Measurements from ENCODE around the gene SLC16A3.

The SLC16A3 gene

DNA sequence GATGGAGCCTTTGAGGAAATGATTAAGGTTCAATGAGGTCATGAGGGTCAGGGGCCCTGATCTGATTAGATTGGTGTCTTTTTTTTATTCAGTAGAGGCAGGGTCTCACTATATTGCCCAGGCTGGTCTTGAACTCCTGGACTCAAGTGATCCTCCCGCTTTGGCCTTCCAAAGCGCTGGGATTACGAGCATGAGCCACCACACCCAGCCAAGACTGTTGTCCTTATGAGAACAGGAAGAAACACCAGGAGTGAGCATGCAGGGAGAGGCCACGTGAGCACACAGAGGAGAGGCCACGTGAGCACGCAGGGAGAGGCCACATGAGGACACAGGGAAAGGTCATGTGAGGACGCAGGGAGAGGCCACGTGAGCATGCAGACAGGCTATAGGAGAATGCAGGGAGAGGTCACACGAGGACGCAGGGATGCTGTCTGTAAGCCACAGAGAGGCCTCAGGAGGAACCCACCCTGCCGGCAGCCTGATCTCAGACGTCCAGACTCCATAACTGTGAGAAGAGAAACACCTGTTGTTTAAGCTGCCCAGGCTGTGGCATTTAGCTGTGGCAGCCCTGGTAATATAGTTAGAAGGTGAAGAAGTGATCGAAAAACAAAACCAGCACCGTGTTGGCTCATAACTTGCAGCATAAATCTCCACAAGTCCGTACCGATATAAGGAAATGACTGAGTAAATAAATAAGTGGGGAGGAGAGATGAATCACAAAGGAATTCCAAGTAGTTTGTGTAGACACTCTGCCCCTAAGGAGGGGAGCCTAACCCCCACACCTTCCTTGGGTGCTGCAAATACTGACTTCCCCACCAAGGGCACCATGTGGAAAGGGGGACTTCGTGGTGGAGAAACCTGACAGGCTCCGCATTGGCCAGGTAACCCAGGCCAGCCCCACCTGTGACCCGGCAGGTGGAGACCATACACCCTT, 59.3 kb downstream of the SLC16A3 start:
- no peak for DNase-seq
